GM19452 (cell line): ENCODE results near the gene KRTAP5-7.
"Not testable (repeated sequence)": the region's sequence is repeated elsewhere in the genome, so short reads cannot be mapped to it uniquely, and the experiment has no call there.

Experiments
- ATAC-seq: cut with Tn5 transposase; IDR thresholded peaks from one replicate; pipeline ENCODE4 v1.9.1; 2021; ENCODE audit not compliant: unreplicated experiment

The KRTAP5-7 gene

GRCh38 chr11:71556018-71556417 is 29.0 kb downstream of the KRTAP5-7 start:
- no peak for ATAC-seq

DNA sequence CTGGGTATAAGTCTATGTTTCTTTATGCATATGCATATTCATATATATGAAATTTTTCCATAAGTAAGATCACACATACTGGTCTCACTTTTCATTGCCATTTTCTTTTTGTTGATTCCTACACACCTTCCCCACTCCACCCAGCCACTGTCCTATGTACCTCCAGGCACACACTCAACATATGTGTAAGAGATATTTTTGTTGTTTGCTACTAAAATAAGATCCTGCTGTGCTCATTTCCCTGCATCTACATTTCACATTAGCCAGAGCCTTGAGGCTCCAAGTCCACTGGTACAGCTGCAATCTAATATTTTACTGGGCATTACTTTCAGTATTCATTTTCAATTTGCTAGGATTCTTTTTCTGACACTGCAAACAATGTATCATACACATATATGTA is 30.2 kb downstream of the KRTAP5-7 start:
- no peak for ATAC-seq

DNA sequence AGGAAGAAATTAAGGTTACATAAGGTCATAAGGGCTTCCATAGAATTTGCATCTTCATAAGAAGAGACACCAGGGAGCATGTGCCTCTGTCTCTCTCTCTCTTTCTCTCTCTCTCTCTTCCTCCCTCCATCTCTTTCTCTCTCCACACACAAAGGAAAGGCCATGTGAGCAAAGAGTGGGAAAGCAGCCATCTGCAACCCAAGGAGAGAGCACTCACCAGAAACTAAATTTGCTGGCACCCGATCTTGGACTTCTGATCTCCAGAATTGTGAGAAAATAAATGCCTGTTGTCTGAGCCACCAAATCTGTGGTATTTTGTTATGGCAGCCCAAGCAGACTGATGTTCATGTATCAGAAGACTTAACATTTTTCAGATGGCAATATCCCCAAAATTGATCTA is 31.9 kb downstream of the KRTAP5-7 start:
- ATAC-seq = no peak

- no peak for ATAC-seq
These were observed 35.1 kb downstream of the KRTAP5-7 start for GRCh38 chr11:71562120-71562519.

GRCh38 chr11:71563406-71563805 is 36.3 kb downstream of the KRTAP5-7 start:
- ATAC-seq = no peak

GRCh38 chr11:71564430-71564829 is 37.4 kb downstream of the KRTAP5-7 start:
- no peak for ATAC-seq

DNA sequence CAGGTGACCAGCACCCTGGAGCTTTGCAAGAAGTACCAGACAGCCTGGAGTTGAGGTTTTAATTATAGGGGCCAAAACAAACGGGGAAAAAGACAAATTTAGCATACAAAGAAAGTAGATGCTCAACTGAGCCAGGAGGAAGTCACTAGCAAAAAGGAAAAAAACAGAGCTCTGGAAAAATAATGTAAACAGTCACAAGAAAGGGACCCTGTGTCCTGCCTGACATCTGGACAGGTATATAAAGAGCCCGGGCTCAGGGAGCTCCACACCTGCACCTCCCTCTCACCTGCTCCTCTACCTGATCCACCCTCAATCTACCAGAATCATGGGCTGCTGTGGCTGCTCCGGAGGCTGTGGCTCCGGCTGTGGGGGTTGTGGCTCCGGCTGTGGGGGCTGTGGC is 38.2 kb downstream of the KRTAP5-7 start, which contains the start of gene KRTAP5-10:
Gene KRTAP5-10, plus strand, starts transcription at position 301 of the 400 bp plus-strand sequence. Its CDS starts 25 bp downstream, at position 326.
- ATAC-seq = no peak

DNA sequence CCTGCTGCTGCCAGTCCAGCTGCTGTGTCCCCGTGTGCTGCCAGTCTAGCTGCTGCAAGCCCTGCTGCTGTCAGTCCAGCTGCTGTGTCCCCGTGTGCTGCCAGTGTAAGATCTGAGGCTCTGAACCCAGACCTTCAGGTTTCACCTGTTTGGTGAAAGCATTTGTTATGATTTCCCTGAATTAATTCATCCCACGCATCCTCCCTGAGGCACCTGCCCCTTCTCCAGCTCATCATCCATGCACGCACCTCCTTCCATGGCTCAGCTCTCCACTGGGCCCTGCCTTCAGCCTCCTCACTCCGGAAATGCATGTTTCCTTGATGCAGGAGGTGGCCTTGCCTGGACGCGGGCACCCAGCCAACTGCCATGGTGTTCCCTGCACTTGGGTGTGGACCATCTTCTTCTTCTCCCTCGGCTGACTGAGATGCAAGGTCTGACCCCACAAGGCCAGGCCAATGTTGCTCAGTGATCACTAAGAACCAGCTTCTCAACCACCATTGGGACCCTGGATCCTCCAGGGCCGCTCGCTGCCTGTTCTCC is 39.1 kb downstream of the KRTAP5-7 start:
- no peak for ATAC-seq

GRCh38 chr11:71566626-71567599 is 39.8 kb downstream of the KRTAP5-7 start:
- ATAC-seq = not testable (repeated sequence)

GRCh38 chr11:71567633-71568032 is 40.6 kb downstream of the KRTAP5-7 start:
- ATAC-seq = not testable (repeated sequence)

GRCh38 chr11:71568704-71569349 is 41.8 kb downstream of the KRTAP5-7 start:
- no peak for ATAC-seq

GRCh38 chr11:71571101-71571850 is 44.2 kb downstream of the KRTAP5-7 start:
- ATAC-seq = not testable (repeated sequence)

DNA sequence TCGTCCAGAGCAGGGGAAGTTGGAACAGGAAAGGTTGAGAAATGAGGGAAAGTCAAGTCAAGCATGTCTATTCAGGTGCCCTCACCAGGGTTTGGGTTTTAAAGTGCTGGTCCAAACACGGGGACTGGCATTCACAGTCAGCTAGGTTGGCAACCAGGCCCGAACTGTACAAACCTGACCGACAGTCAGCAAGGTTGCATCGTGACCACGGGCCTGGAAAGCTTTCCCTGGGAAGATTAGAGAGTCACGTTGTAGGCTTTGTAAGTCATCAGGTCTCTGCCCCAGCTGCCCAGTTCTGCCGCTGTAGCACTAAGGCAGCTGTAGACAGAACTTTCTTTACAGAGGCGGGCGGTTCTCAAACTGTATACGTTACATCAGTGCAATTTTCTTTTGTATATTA is 45.7 kb downstream of the KRTAP5-7 start:
- no peak for ATAC-seq

- ATAC-seq = no peak
These were observed 47.4 kb downstream of the KRTAP5-7 start for GRCh38 chr11:71574418-71574817.

DNA sequence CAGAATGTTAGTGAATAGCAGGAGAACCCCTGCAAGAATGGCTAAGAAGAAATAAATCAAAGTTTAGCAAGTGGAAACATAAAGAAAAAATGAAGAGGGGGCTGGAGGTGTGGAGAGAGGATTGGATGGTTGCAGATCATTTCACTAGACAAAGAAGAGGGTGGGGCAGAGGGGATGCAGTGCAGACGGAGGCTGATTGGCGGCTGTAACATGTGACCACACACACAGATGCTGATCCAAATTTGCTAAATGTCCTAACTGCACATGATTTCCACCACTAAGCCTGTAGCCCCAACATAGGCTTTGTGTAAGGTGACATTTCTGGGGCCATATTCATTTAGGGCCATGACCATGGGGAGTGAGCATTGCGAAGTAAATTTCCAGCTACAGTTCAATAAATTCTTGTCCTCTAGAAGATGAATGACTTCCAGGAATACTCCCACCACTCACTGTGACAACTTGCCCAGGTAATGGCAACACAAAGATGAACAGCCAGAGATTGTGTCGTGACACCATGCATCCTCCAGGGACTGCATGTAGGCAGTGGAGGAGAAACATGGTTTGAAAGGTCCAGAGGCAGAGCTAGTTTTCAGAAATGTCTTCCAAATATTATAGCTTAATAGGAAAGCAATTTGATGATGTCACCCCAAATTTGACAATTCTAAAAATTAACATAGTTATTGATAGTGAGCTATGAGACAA is 48.8 kb downstream of the KRTAP5-7 start:
- ATAC-seq = no peak

- not testable (repeated sequence) for ATAC-seq
These were observed 49.8 kb downstream of the KRTAP5-7 start for GRCh38 chr11:71576688-71577465.

DNA sequence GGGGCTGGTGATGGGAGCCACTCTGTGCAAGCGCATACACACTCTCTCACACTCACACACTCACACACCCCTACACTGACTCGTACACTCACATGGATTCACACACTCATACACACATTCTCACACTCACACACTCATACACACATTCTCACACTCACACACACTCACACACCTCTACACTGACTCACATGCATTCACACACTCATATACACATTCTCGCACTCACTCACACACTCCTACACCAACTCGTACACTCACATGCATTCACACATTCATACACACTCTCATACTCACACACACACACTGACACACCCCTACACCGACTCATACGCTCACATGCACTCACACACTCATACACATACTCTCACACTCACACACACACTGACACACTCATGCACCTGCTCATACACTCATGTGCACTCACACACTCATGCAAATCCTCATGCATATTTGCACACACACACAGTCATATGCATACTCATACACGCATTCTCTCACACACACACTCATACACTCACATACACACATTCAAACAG is 50.5 kb downstream of the KRTAP5-7 start:
- no peak for ATAC-seq
